Activated effector memory CD4-positive, alpha-beta T cell treated with anti-CD3 and anti-CD28 coated beads, Interleukin-2, amount 50 U/mL, for 16 hours (primary cell): ENCODE results near the gene COX6A1.

Experiments
- DNase-seq: peaks from one replicate; pipeline ENCODE4 v3.0.0-alpha.2; 2020

Gene COX6A1

GRCh38 chr12:120437735-120438494 is at the start of gene COX6A1:
Gene COX6A1, plus strand, starts transcription at chr12:120438113. Its CDS starts 14 bp downstream, at chr12:120438127.
- DNase-seq = peak; percentile 99

- no peak for DNase-seq
Observed at GRCh38 chr12:120388691-120389481, 49.0 kb upstream of the COX6A1 start.

GRCh38 chr12:120390540-120391120 is 47.3 kb upstream of the COX6A1 start:
- no peak for DNase-seq

GRCh38 chr12:120394483-120395367 is 43.2 kb upstream of the COX6A1 start:
- no peak for DNase-seq

GRCh38 chr12:120397824-120398540 is 39.9 kb upstream of the COX6A1 start:
- DNase-seq = no peak

- no peak for DNase-seq
Observed at GRCh38 chr12:120399531-120399930, 38.4 kb upstream of the COX6A1 start.

GRCh38 chr12:120402217-120402616 is 35.7 kb upstream of the COX6A1 start:
- no peak for DNase-seq

GRCh38 chr12:120403869-120404268 is 34.0 kb upstream of the COX6A1 start:
- no peak for DNase-seq

- DNase-seq = no peak
Observed at GRCh38 chr12:120404271-120404670, 33.6 kb upstream of the COX6A1 start.

- DNase-seq = no peak
Observed at GRCh38 chr12:120406069-120406468, 31.8 kb upstream of the COX6A1 start.

GRCh38 chr12:120406553-120406952 is 31.4 kb upstream of the COX6A1 start:
- no peak for DNase-seq

GRCh38 chr12:120408771-120409170 is 29.1 kb upstream of the COX6A1 start:
- DNase-seq = no peak

- no peak for DNase-seq
Observed at GRCh38 chr12:120412421-120412820, 25.5 kb upstream of the COX6A1 start.

GRCh38 chr12:120413901-120414695 is 23.8 kb upstream of the COX6A1 start:
- no peak for DNase-seq

- DNase-seq = no peak
Observed at GRCh38 chr12:120416490-120417216, 21.3 kb upstream of the COX6A1 start.

GRCh38 chr12:120417917-120418580 is 19.9 kb upstream of the COX6A1 start:
- DNase-seq = no peak

GRCh38 chr12:120421701-120422100 is 16.2 kb upstream of the COX6A1 start:
- no peak for DNase-seq

- DNase-seq = no peak
Observed at GRCh38 chr12:120422892-120423456, 14.9 kb upstream of the COX6A1 start.

- DNase-seq = no peak
Observed at GRCh38 chr12:120425797-120426196, 12.1 kb upstream of the COX6A1 start.
